Measurements from ENCODE around the gene DIP2C. TPM values are rescaled to one million over a fixed set of nuclear protein-coding genes. Genes with fewer than 3 reads are reported as not detected.

Gene DIP2C
- total RNA-seq, 4 donors from 2014 or later, result 13.4 to 32.0 (median 18.4) TPM

GRCh38 chr10:500876-501275 lies 188.6 kb downstream of the DIP2C start:
- no peak overlapping the region for H3K4me3 ChIP-seq
- H3K36me3 ChIP-seq, result no peaks in the 10 kb centered on the region
- H3K9me3 ChIP-seq, result no peaks in the 10 kb centered on the region
- H3K27me3 ChIP-seq, result no peaks in the 10 kb centered on the region
- peak overlapping the region in 3 of 4 donors; percentile 32 to 46 (median 32) for H3K27ac ChIP-seq
- intact Hi-C loops (cut with DNase I; ENCODE audit: low total_unique reads) (loop anchor here (10.0 kb wide), 1 partner anchor 284 kb away; no protein-coding TSS in a partner anchor), in situ Hi-C loops (cut with MboI; ENCODE audit: low pct_ligation_motif_present in 1 of 4, low pct_unique_long_range_greater_than_20kb in 1 of 4, low sequenced_read_pairs in 3 of 4) (loop anchor here (10.0 to 25.0 kb wide), 3 partner anchors 186 to 294 kb away; partner anchors contain the start of gene DIP2C (in 1 of the 4))
- H3K4me1 ChIP-seq, result peaks cover 0 to 16% (median 4%) of the 10 kb centered on the region in 4 donors
- 35 to 50% methylated on average over 1 to 2 of the region's 2 CpGs for WGBS, 2 donors (ENCODE audit: low coverage in 1 of 2)
- no peak for TF ChIP-seq POLR2A (IDR thresholded peaks at IDR 0.05)
- no peak for TF ChIP-seq POLR2AphosphoS5 (IDR thresholded peaks at IDR 0.05)
- no peak for DNase-seq

DNA sequence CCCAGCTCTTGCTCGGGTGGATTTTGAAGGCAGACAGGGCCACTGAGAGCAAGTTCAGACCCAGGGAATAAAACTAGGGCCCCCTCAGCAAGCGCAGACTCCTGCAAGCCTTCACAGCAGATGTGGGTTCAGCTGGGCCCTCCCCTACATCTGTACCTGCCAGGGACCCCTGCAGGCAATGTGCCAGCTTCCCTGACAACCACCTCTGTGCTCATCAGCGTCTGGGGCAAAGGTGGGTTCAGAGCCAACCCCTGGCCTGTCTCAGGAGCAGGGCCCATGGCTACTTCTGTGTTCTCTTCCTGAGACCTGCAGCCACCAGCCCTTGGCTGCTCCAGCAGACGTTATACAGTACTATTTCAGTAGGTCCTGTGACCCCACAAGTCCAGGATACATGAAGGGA lies 189.5 kb downstream of the DIP2C start:
- Histone ChIP-seq H3K4me1 (peaks cover 0 to 16% (median 4%) of the 10 kb centered on the region in 4 donors), H3K4me3 (no peak overlapping the region), H3K36me3 (no peaks in the 10 kb centered on the region), H3K27me3 (no peaks in the 10 kb centered on the region), H3K27ac (peak overlapping the region; percentile 11 to 48 (median 38)), H3K9me3 (no peaks in the 10 kb centered on the region)
- no peak for DNase-seq
- WGBS, 2 donors (ENCODE audit: low coverage in 1 of 2), result 75 to 80% methylated on average over 1 to 4 of the region's 4 CpGs
- TF ChIP-seq POLR2AphosphoS5 (IDR thresholded peaks at IDR 0.05) (no peak), EP300 (IDR thresholded peaks at IDR 0.05; ENCODE audit: low read depth) (no peak), POLR2A (IDR thresholded peaks at IDR 0.05) (no peak)
- TF ChIP-seq, protein P1, sequence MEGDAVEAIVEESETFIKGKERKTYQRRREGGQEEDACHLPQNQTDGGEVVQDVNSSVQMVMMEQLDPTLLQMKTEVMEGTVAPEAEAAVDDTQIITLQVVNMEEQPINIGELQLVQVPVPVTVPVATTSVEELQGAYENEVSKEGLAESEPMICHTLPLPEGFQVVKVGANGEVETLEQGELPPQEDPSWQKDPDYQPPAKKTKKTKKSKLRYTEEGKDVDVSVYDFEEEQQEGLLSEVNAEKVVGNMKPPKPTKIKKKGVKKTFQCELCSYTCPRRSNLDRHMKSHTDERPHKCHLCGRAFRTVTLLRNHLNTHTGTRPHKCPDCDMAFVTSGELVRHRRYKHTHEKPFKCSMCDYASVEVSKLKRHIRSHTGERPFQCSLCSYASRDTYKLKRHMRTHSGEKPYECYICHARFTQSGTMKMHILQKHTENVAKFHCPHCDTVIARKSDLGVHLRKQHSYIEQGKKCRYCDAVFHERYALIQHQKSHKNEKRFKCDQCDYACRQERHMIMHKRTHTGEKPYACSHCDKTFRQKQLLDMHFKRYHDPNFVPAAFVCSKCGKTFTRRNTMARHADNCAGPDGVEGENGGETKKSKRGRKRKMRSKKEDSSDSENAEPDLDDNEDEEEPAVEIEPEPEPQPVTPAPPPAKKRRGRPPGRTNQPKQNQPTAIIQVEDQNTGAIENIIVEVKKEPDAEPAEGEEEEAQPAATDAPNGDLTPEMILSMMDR (IDR thresholded peaks at IDR 0.05), result no peak
- in situ Hi-C loops (cut with MboI; ENCODE audit: low pct_ligation_motif_present in 1 of 4, low pct_unique_long_range_greater_than_20kb in 1 of 4, low sequenced_read_pairs in 3 of 4) (loop anchor here (10.0 to 25.0 kb wide), 3 partner anchors 187 to 295 kb away; partner anchors contain the start of gene DIP2C (in 1 of the 4)), intact Hi-C loops (cut with DNase I; ENCODE audit: low total_unique reads) (loop anchor here (10.0 kb wide), 1 partner anchor 285 kb away; no protein-coding TSS in a partner anchor)

- no peak for DNase-seq
- Histone ChIP-seq H3K27me3 (no peaks in the 10 kb centered on the region), H3K27ac (peak overlapping the region; percentile 23 to 48 (median 41)), H3K4me1 (peaks cover 0 to 24% (median 4%) of the 10 kb centered on the region in 4 donors), H3K9me3 (no peaks in the 10 kb centered on the region), H3K4me3 (no peak overlapping the region), H3K36me3 (no peaks in the 10 kb centered on the region)
- WGBS, 2 donors (ENCODE audit: low coverage in 1 of 2), result 75 to 83% methylated on average over 5 to 15 of the region's 15 CpGs
- in situ Hi-C loops (cut with MboI; ENCODE audit: low pct_ligation_motif_present in 1 of 4, low pct_unique_long_range_greater_than_20kb in 1 of 4, low sequenced_read_pairs in 3 of 4) (no loop called here), intact Hi-C loops (cut with DNase I; ENCODE audit: low total_unique reads) (no loop called here)
- no peak for TF ChIP-seq POLR2A (IDR thresholded peaks at IDR 0.05)
- no peak for TF ChIP-seq POLR2AphosphoS5 (IDR thresholded peaks at IDR 0.05)
- TF ChIP-seq EP300 (IDR thresholded peaks at IDR 0.05; ENCODE audit: low read depth), result no peak
- TF ChIP-seq, protein P1 (IDR thresholded peaks at IDR 0.05), result no peak
Observed at GRCh38 chr10:498760-499435, 190.6 kb downstream of the DIP2C start.

GRCh38 chr10:497898-498451 lies 191.5 kb downstream of the DIP2C start:
- peak overlapping the region; percentile 23 to 48 (median 41) for H3K27ac ChIP-seq
- 80% methylated on average over 6 of the region's 6 CpGs; no CpG with 5 or more reads in 1 of the 2 donors for WGBS, 2 donors (ENCODE audit: low coverage in 1 of 2)
- H3K36me3 ChIP-seq, result no peaks in the 10 kb centered on the region
- DNase-seq, result no peak
- TF ChIP-seq POLR2AphosphoS5 (IDR thresholded peaks at IDR 0.05) (peak in 2 of 3 donors; percentile 20 to 48), POLR2A (IDR thresholded peaks at IDR 0.05) (no peak), EP300 (IDR thresholded peaks at IDR 0.05; ENCODE audit: low read depth) (peak; percentile 82)
- H3K4me3 ChIP-seq, result no peak overlapping the region
- peaks cover 0 to 33% (median 4%) of the 10 kb centered on the region in 4 donors for H3K4me1 ChIP-seq
- intact Hi-C loops (cut with DNase I; ENCODE audit: low total_unique reads) (no loop called here), in situ Hi-C loops (cut with MboI; ENCODE audit: low pct_ligation_motif_present in 1 of 4, low pct_unique_long_range_greater_than_20kb in 1 of 4, low sequenced_read_pairs in 3 of 4) (no loop called here)
- H3K9me3 ChIP-seq, result no peaks in the 10 kb centered on the region
- H3K27me3 ChIP-seq, result no peaks in the 10 kb centered on the region

DNA sequence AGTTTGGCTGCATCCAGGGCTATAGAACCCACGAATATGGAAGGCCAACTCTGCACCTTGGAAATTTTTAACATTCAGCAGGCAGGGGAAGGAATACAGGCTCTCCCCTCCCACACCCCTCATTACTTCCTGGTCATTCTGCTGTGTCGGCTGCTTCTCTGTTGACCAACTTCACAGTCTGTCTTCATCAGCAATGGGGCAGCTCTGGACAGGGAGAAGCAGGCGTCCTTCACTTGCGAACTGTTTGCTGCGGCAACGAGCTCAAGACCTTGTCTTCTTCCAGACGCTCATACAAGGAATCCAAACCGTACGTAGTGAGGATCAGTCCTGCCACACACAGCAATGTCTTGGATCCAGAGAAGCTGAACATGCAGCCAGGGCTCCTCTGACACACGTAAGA lies 192.2 kb downstream of the DIP2C start:
- H3K4me1 ChIP-seq, result peaks cover 2 to 40% (median 6%) of the 10 kb centered on the region in 4 donors
- peak overlapping the region in 1 of 4 donors; percentile 46 for H3K27ac ChIP-seq
- H3K4me3 ChIP-seq, result no peak overlapping the region
- intact Hi-C loops (cut with DNase I; ENCODE audit: low total_unique reads), result no loop called here
- H3K27me3 ChIP-seq, result no peaks in the 10 kb centered on the region
- TF ChIP-seq, protein P1 (IDR thresholded peaks at IDR 0.05), result no peak
- no peak for TF ChIP-seq POLR2AphosphoS5 (IDR thresholded peaks at IDR 0.05)
- TF ChIP-seq EP300 (IDR thresholded peaks at IDR 0.05; ENCODE audit: low read depth), result no peak
- TF ChIP-seq POLR2A (IDR thresholded peaks at IDR 0.05), result no peak
- DNase-seq, result no peak
- no peaks in the 10 kb centered on the region for H3K36me3 ChIP-seq
- 81 to 96% methylated on average over 5 to 10 of the region's 10 CpGs for WGBS, 2 donors (ENCODE audit: low coverage in 1 of 2)
- in situ Hi-C loops (cut with MboI; ENCODE audit: low pct_ligation_motif_present in 1 of 4, low pct_unique_long_range_greater_than_20kb in 1 of 4, low sequenced_read_pairs in 3 of 4), result no loop called here
- H3K9me3 ChIP-seq, result no peaks in the 10 kb centered on the region

Data from transverse colon (tissue), 4 donors.